Measurements from ENCODE around the gene CBL.

GRCh38 chr11:119262668-119263351 is 56.7 kb downstream of the CBL start:
- TF ChIP-seq CTCF (IDR thresholded peaks at IDR 0.05), result no peak
- no peak for TF ChIP-seq POLR2A (IDR thresholded peaks at IDR 0.05)
